ENCODE measurements around the gene RNF7. TPM values are rescaled to one million over a fixed set of nuclear protein-coding genes. Genes with fewer than 3 reads are reported as not detected.

Gene RNF7
- polyA plus RNA-seq, 1 donor (not counting 4 experiments of a cell fraction or from before 2014, with no cell fraction given) = 96.5 TPM

DNA sequence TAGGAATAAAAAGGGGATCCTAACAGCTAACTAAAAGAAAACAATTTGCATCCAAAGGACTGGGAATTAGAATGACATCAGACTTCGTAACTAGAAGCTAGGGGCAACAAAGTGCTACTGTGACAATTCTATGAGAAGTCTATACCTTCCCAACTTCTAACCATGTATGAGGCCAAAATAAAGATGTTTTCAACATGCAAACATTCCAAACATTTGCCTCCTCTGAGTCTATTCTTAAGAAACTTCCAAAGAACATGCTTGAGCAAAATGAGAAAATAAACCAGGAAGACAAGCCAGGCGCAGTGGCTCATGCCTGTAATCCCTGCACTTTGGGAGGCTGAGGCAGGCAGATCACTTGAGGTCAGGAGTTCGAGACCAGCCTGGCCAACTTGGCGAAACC, 13.1 kb upstream of the RNF7 start:
- Histone ChIP-seq H3K9me1 (ENCODE audit: control insufficient read depth, extremely low read depth, insufficient read depth, low read length) (no peaks in the 10 kb centered on the region), H4K20me1 (ENCODE audit: control insufficient read depth, extremely low read depth, insufficient read depth, low read length) (no peaks in the 10 kb centered on the region), H3K4me2 (ENCODE audit: control insufficient read depth, extremely low read depth, insufficient read depth, low read depth, low read length) (no peak overlapping the region), H3K27me3 (ENCODE audit: control insufficient read depth, extremely low read depth, insufficient read depth, low read length) (no peaks in the 10 kb centered on the region), H3K9ac (ENCODE audit: control insufficient read depth, extremely low read depth, insufficient read depth, low read length) (no peak overlapping the region), H3K4me3 (ENCODE audit: control insufficient read depth in 2 of 3, extremely low read depth in 1 of 3, insufficient read depth in 2 of 3, low read depth in 1 of 3, low read length in 3 of 3) (no peak overlapping the region), H3K36me3 (ENCODE audit: control insufficient read depth in 2 of 2, extremely low read depth in 1 of 2, insufficient read depth in 2 of 2, low read length in 2 of 2) (no peaks in the 10 kb centered on the region), H3K27ac (ENCODE audit: control insufficient read depth, insufficient read depth, low read length) (no peak overlapping the region), H3K4me1 (ENCODE audit: control insufficient read depth, extremely low read depth, insufficient read depth, low read length) (no peaks in the 10 kb centered on the region), H3K79me2 (ENCODE audit: control insufficient read depth, insufficient read depth, low read length) (no peaks in the 10 kb centered on the region), H3K9me3 (ENCODE audit: control insufficient read depth, low read depth, low read length) (no peaks in the 10 kb centered on the region), H2AFZ (ENCODE audit: control insufficient read depth, low read length) (no peak overlapping the region)
- FAIRE-seq = no peak
- TF ChIP-seq, protein P1, sequence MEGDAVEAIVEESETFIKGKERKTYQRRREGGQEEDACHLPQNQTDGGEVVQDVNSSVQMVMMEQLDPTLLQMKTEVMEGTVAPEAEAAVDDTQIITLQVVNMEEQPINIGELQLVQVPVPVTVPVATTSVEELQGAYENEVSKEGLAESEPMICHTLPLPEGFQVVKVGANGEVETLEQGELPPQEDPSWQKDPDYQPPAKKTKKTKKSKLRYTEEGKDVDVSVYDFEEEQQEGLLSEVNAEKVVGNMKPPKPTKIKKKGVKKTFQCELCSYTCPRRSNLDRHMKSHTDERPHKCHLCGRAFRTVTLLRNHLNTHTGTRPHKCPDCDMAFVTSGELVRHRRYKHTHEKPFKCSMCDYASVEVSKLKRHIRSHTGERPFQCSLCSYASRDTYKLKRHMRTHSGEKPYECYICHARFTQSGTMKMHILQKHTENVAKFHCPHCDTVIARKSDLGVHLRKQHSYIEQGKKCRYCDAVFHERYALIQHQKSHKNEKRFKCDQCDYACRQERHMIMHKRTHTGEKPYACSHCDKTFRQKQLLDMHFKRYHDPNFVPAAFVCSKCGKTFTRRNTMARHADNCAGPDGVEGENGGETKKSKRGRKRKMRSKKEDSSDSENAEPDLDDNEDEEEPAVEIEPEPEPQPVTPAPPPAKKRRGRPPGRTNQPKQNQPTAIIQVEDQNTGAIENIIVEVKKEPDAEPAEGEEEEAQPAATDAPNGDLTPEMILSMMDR (optimal IDR thresholded peaks at IDR 0.05 in 1 of 3, IDR thresholded peaks at IDR 0.05 in 1 of 3, conservative IDR thresholded peaks at IDR 0.05 in 1 of 3; ENCODE audit: extremely low read depth in 1 of 3, insufficient read depth in 2 of 3, low read length in 3 of 3) = no peak
- TF ChIP-seq EZH2 (IDR thresholded peaks at IDR 0.05; ENCODE audit: low read length) = no peak
- dilution Hi-C loops (cut with MboI; ENCODE audit: extremely low pct_ligation_motif_present, low sequenced_read_pairs) = no loop called here
- no peak for DNase-seq (ENCODE audit: low read depth, low spot score)

- TF ChIP-seq, protein P1 (optimal IDR thresholded peaks at IDR 0.05 in 1 of 3, IDR thresholded peaks at IDR 0.05 in 1 of 3, conservative IDR thresholded peaks at IDR 0.05 in 1 of 3; ENCODE audit: extremely low read depth in 1 of 3, insufficient read depth in 2 of 3, low read length in 3 of 3) = no peak
- TF ChIP-seq EZH2 (IDR thresholded peaks at IDR 0.05; ENCODE audit: low read length) = no peak
- dilution Hi-C loops (cut with MboI; ENCODE audit: extremely low pct_ligation_motif_present, low sequenced_read_pairs) = no loop called here
- H3K4me1 ChIP-seq (ENCODE audit: control insufficient read depth, extremely low read depth, insufficient read depth, low read length) = no peaks in the 10 kb centered on the region
- H3K9ac ChIP-seq (ENCODE audit: control insufficient read depth, extremely low read depth, insufficient read depth, low read length) = no peak overlapping the region
- no peak for DNase-seq (ENCODE audit: low read depth, low spot score)
- H4K20me1 ChIP-seq (ENCODE audit: control insufficient read depth, extremely low read depth, insufficient read depth, low read length) = no peaks in the 10 kb centered on the region
- no peaks in the 10 kb centered on the region for H3K27me3 ChIP-seq (ENCODE audit: control insufficient read depth, extremely low read depth, insufficient read depth, low read length)
- no peak overlapping the region for H2AFZ ChIP-seq (ENCODE audit: control insufficient read depth, low read length)
- H3K9me3 ChIP-seq (ENCODE audit: control insufficient read depth, low read depth, low read length) = no peaks in the 10 kb centered on the region
- H3K79me2 ChIP-seq (ENCODE audit: control insufficient read depth, insufficient read depth, low read length) = no peaks in the 10 kb centered on the region
- no peaks in the 10 kb centered on the region for H3K36me3 ChIP-seq (ENCODE audit: control insufficient read depth in 2 of 2, extremely low read depth in 1 of 2, insufficient read depth in 2 of 2, low read length in 2 of 2)
- FAIRE-seq = no peak
- no peak overlapping the region for H3K27ac ChIP-seq (ENCODE audit: control insufficient read depth, insufficient read depth, low read length)
- no peak overlapping the region for H3K4me2 ChIP-seq (ENCODE audit: control insufficient read depth, extremely low read depth, insufficient read depth, low read depth, low read length)
- no peak overlapping the region for H3K4me3 ChIP-seq (ENCODE audit: control insufficient read depth in 2 of 3, extremely low read depth in 1 of 3, insufficient read depth in 2 of 3, low read depth in 1 of 3, low read length in 3 of 3)
- H3K9me1 ChIP-seq (ENCODE audit: control insufficient read depth, extremely low read depth, insufficient read depth, low read length) = no peaks in the 10 kb centered on the region
Observed at GRCh38 chr3:141726483-141726882, 11.6 kb upstream of the RNF7 start.

Data from keratinocyte (primary cell).